ENCODE results near the gene ZIC1.

GRCh38 chr3:147383617-147384016, 25.5 kb upstream of the ZIC1 start:
- no peak for TF ChIP-seq CTCF (IDR thresholded peaks at IDR 0.05)
- no peak for TF ChIP-seq POLR2A (IDR thresholded peaks at IDR 0.05)
